ENCODE data around the gene PDE4C.
A peak's percentile ranks its signal among the peaks of the same experiment; 100 is the strongest.

The PDE4C gene

DNA sequence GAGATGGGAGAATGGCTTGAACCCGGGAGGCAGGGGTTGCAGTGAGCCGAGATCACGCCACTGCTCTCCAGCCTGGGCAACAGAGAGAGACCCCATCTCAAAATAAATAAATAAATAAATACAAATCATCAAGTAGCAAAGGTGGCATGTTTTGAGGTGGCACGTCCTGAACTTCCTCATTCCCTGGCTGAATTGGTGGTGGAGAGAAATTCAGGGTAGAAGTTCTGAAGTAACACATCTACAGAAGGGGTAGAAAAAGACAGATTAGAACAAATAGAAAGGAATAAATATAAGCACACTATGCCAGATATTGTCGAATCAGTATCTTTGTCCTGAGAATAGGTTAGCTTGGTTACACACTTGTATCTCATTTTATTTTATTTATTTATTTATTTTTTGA, 46.3 kb downstream of the PDE4C start:
- no peak overlapping the region for H3K27ac Mint-ChIP-seq
- no peaks in the 10 kb centered on the region for H3K27me3 Mint-ChIP-seq
- no peaks in the 10 kb centered on the region for H3K36me3 Mint-ChIP-seq
- no peaks in the 10 kb centered on the region for H3K9me3 Mint-ChIP-seq (ENCODE audit: low read depth)
- H3K4me1 Mint-ChIP-seq (ENCODE audit: low read depth), result no peaks in the 10 kb centered on the region
- H3K4me3 Mint-ChIP-seq, result no peak overlapping the region

DNA sequence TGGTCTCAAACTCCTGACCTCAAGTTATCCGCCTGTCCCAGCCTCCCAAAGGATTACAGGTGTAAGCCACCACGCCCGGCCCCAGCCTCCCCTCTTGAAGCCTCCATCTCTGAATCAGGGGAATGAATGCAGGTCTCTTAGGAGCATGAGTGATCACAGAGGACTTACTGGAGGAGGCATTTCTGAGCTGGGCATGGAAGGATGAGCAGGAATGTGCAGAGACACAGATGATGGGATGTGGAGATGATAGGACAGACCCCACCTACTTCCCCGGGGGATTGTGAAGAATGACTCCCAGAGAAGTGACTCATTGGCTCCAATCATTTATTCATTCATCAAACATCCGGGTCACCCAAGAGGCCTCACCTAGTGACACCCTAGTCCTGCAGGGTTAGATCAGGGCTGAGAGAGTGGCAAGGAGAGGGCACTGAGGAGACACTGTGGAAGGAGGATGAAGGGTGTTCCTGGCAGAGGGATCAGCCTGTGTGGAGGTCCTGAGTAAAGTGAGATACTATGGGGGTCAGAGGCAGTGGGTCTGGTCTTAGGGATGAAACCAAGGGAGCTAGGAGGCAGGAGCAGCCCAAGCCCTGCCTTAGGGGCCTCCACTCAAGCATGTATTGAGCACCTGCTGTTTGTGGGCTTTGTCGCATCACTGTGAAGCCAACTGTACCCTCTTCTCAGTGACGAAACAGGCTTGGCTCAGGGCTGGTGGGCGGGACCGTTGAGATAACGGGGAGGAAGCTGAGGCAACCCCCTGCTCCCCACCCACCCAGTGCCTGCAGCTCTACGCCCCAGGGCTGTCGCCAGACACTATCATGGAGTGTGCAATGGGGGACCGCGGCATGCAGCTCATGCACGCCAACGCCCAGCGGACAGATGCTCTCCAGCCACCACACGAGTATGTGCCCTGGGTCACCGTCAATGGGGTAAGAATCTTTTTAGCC, 49.6 kb downstream of the PDE4C start:
- Mint-ChIP-seq H3K4me1 (ENCODE audit: low read depth) (peaks cover 6% of the 10 kb centered on the region), H3K36me3 (no peaks in the 10 kb centered on the region), H3K4me3 (no peak overlapping the region), H3K27me3 (no peaks in the 10 kb centered on the region), H3K27ac (no peak overlapping the region), H3K9me3 (ENCODE audit: low read depth) (no peaks in the 10 kb centered on the region)

DNA sequence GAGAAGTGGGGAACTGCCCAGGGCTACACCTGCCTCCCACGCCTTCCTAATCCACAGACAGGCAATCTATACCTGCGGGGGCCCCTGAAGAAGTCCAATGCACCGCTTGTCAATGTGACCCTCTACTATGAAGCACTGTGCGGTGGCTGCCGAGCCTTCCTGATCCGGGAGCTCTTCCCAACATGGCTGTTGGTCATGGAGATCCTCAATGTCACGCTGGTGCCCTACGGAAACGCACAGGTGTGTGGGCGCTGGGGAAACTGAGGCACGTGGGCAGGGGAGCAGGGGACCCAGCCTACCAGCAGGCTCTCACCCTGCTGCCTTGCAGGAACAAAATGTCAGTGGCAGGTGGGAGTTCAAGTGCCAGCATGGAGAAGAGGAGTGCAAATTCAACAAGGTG, 51.3 kb downstream of the PDE4C start:
- Mint-ChIP-seq H3K27ac (no peak overlapping the region), H3K9me3 (ENCODE audit: low read depth) (no peaks in the 10 kb centered on the region), H3K4me1 (ENCODE audit: low read depth) (peaks cover 6% of the 10 kb centered on the region), H3K36me3 (no peaks in the 10 kb centered on the region), H3K27me3 (no peaks in the 10 kb centered on the region), H3K4me3 (peak overlapping the region; percentile 49)

Measured in activated naive CD8-positive, alpha-beta T cell (primary cell).